VCaP (cell line): ENCODE measurements around the gene LSMEM2.

ENCODE experiments used
- H3K27ac ChIP-seq: fragments of 450-650 bp; 2 replicates; pipeline ENCODE4 v1.5.1; 2017
- TF ChIP-seq, protein P1 (sequence below): fragments of 450-650 bp; conservative IDR thresholded peaks from 2 replicates; pipeline ENCODE4 v1.5.1; 2017; ENCODE audit warnings: mild to moderate bottlenecking, moderate library complexity

Gene LSMEM2

GRCh38 chr3:50266836-50267235 lies 12.1 kb upstream of the LSMEM2 start:
- TF ChIP-seq, protein P1, sequence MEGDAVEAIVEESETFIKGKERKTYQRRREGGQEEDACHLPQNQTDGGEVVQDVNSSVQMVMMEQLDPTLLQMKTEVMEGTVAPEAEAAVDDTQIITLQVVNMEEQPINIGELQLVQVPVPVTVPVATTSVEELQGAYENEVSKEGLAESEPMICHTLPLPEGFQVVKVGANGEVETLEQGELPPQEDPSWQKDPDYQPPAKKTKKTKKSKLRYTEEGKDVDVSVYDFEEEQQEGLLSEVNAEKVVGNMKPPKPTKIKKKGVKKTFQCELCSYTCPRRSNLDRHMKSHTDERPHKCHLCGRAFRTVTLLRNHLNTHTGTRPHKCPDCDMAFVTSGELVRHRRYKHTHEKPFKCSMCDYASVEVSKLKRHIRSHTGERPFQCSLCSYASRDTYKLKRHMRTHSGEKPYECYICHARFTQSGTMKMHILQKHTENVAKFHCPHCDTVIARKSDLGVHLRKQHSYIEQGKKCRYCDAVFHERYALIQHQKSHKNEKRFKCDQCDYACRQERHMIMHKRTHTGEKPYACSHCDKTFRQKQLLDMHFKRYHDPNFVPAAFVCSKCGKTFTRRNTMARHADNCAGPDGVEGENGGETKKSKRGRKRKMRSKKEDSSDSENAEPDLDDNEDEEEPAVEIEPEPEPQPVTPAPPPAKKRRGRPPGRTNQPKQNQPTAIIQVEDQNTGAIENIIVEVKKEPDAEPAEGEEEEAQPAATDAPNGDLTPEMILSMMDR = no peak
- no peak overlapping the region for H3K27ac ChIP-seq

DNA sequence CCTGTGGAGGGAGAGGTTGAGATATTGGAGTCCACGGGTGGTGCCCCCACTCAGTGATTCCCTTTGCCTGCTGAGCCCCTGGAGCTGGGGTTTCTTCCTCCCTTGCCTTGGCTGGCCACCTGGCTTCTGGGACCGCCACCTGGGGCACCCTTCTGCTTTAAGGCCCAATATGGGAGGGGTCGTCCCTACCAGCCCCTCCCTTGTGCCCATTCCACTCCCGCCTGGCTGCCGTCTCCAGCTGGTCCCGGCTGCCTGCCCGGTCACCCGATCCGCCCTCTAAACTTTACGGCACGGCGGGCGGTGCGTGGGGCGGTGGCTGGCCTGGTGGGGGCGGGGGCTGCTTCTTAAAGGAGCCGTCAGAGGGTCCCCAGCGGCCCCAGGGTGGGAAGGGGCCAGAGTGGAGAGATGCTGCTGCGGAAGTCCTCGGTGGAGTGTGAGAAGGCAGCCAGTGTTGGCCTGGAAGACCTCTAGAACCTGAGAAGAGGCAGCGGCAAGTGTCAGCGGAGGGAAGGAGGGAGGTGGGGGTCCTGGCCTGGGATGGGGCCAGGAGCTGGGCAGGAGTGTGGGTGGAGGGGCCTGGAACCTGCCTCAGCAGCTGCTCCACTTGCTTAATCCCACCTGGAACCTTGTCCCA lies 11.5 kb upstream of the LSMEM2 start:
- TF ChIP-seq, protein P1 = no peak
- 0 out of 2 replicates have a peak overlapping the region, but pooled peaks have one; percentile 7 for H3K27ac ChIP-seq

DNA sequence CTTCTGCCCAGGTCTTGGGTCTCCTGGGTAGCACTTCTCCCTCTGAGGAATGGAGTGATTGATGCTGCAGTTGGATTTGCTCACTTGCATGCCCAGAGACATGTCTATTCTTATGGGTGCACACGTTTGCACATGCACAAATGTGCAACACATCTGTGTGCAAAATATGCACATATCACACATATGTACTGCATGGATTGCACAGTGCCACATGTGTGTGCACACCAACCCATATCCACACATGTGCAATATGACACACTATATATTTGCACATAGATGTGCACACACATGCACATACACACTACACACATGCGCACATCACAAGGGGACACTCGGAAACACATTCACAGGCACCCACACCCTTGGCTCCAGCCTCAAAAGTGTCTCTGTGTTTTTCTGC lies 10.6 kb upstream of the LSMEM2 start:
- TF ChIP-seq, protein P1 = no peak
- H3K27ac ChIP-seq = no peak overlapping the region

- TF ChIP-seq, protein P1 = no peak
- no peak within 1 kb of the TSS for H3K27ac ChIP-seq
These were observed 10.0 kb upstream of the LSMEM2 start, which contains the start of gene SEMA3B for GRCh38 chr3:50268703-50269451. Gene SEMA3B, plus strand, starts transcription at chr3:50269147. Its CDS starts 94 bp downstream, at chr3:50269241.

GRCh38 chr3:50269460-50269859 lies 9.4 kb upstream of the LSMEM2 start:
- H3K27ac ChIP-seq = no peak overlapping the region
- TF ChIP-seq, protein P1 = no peak

- TF ChIP-seq, protein P1 = no peak
- H3K27ac ChIP-seq = no peak overlapping the region
These were observed 8.9 kb upstream of the LSMEM2 start for GRCh38 chr3:50269977-50270413.

DNA sequence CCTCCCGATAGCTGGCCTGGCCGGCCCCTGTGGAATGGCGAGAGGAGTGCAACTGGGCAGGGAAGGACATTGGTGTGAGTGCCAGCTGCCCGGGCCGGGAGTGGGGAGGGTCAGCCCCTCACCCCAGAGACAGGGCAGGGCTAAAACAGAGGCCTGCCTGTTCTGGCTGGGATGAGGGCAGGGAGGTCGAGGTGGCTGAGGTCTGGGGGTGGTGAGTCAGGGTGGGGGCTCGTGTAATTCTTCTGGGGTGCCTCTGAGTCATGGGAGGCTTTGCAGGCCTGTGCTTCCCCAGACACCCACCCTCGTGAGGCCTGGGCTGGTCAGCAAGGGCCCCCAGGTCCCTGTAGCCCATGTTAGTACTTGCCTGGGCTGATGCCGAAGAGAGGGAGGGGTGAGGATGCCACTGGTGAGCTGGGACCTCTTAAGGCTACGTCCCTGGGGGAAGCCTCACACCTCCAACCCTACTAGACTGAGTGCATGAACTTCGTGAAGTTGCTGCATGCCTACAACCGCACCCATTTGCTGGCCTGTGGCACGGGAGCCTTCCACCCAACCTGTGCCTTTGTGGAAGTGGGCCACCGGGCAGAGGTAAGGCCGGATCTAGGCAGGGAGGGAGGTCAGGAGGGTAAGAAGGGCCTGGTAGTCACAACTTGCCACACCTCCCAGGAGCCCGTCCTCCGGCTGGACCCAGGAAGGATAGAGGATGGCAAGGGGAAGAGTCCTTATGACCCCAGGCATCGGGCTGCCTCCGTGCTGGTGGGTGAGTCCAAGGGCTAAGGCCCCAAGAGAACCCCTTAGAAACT lies 8.3 kb upstream of the LSMEM2 start:
- no peak overlapping the region for H3K27ac ChIP-seq
- TF ChIP-seq, protein P1 = no peak
